Neuronal stem cell (in vitro differentiated cells): ENCODE data around the gene NXPH2.

ENCODE experiments used
- DNase-seq: peaks from one replicate; pipeline ENCODE4 v3.0.0-alpha.2; 2013; ENCODE audit warnings: low spot score
- H2AFZ ChIP-seq: one replicate; pipeline ENCODE4 v1.6.1; 2013; ENCODE audit warnings: mild to moderate bottlenecking, low read length, inconsistent platforms
- H2AK5ac ChIP-seq: 2 replicates; pipeline ENCODE4 v1.6.1; 2013; ENCODE audit warnings: low read depth, mild to moderate bottlenecking, inconsistent platforms, low read length, moderate library complexity, mixed read lengths
- H2BK120ac ChIP-seq: 2 replicates; pipeline ENCODE4 v1.6.1; 2013; ENCODE audit warnings: low read depth, mild to moderate bottlenecking, inconsistent platforms, low read length, moderate library complexity, mixed read lengths
- H2BK12ac ChIP-seq: one replicate; pipeline ENCODE4 v1.6.1; 2013; ENCODE audit warnings: low read length, inconsistent platforms
- H2BK15ac ChIP-seq: 2 replicates; pipeline ENCODE4 v1.6.1; 2013; ENCODE audit warnings: mild to moderate bottlenecking, low read length, inconsistent platforms, mixed read lengths
- H2BK5ac ChIP-seq: one replicate; pipeline ENCODE4 v1.6.1; 2013; ENCODE audit warnings: inconsistent platforms, mild to moderate bottlenecking, low read length, moderate library complexity
- H3K14ac ChIP-seq: one replicate; pipeline ENCODE4 v1.6.1; 2013; ENCODE audit warnings: low read length, inconsistent platforms
- H3K18ac ChIP-seq: 2 replicates; pipeline ENCODE4 v1.6.1; 2013; ENCODE audit warnings: low read length, inconsistent platforms
- H3K23ac ChIP-seq: 2 replicates; pipeline ENCODE4 v1.6.1; 2013; ENCODE audit warnings: low read depth, mild to moderate bottlenecking, mixed read lengths, low read length, inconsistent platforms; ENCODE audit not compliant: poor library complexity
- H3K27ac ChIP-seq: replicated peaks from 3 replicates; pipeline ENCODE4 v1.5.1; 2013; ENCODE audit warnings: low read length, inconsistent platforms
- H3K27me3 ChIP-seq, 3 experiments: 2 replicates each; pipeline ENCODE4 v1.6.1; 2013; ENCODE audit warnings: low read length in 3 of 3, mild to moderate bottlenecking in 2 of 3, inconsistent platforms in 1 of 3, low read depth in 1 of 3, mixed read lengths in 1 of 3, moderate library complexity in 1 of 3; ENCODE audit not compliant: control insufficient read depth in 3 of 3, insufficient read depth in 3 of 3
- H3K36me3 ChIP-seq, 2 donors: replicated peaks in 1 of 2; 2 replicates each; pipeline ENCODE4 v1.6.1; 2013; ENCODE audit warnings: low read length in 2 of 2; ENCODE audit not compliant: control insufficient read depth in 2 of 2, insufficient read depth in 2 of 2
- H3K4ac ChIP-seq: 2 replicates; pipeline ENCODE4 v1.6.1; 2013; ENCODE audit warnings: inconsistent platforms, mild to moderate bottlenecking, low read length, moderate library complexity
- H3K4me1 ChIP-seq, 2 donors: 1 replicate in 1 of 2; 2 replicates in 1 of 2; pipeline ENCODE4 v1.6.1; 2013; ENCODE audit warnings: low read length in 2 of 2, low read depth in 1 of 2; ENCODE audit not compliant: control insufficient read depth in 2 of 2, insufficient read depth in 1 of 2
- H3K4me2 ChIP-seq: one replicate; pipeline ENCODE4 v1.6.1; 2013; ENCODE audit warnings: mild to moderate bottlenecking, low read length, inconsistent platforms; ENCODE audit not compliant: insufficient read depth, poor library complexity, severe bottlenecking
- H3K4me3 ChIP-seq, 2 donors: 2 replicates each; pipeline ENCODE4 v1.5.1; 2013; ENCODE audit warnings: low read length in 2 of 2, mild to moderate bottlenecking in 2 of 2, inconsistent platforms in 1 of 2, moderate library complexity in 1 of 2
- H3K79me1 ChIP-seq: one replicate; pipeline ENCODE4 v1.6.1; 2013; ENCODE audit warnings: low read depth, mild to moderate bottlenecking, inconsistent platforms, low read length, moderate library complexity
- H3K9ac ChIP-seq: one replicate; pipeline ENCODE4 v1.6.1; 2013; ENCODE audit warnings: mild to moderate bottlenecking, low read depth, low read length, inconsistent platforms; ENCODE audit not compliant: poor library complexity
- H3K9me3 ChIP-seq, 2 donors: replicated peaks in 1 of 2; 2 replicates each; pipeline versions ENCODE3 to v1.6.1; 2013; ENCODE audit warnings: low read length in 2 of 2, mild to moderate bottlenecking in 2 of 2, inconsistent platforms in 1 of 2, low read depth in 1 of 2, mixed read lengths in 1 of 2, moderate library complexity in 1 of 2; ENCODE audit not compliant: control insufficient read depth in 2 of 2, insufficient read depth in 1 of 2
- H4K8ac ChIP-seq: one replicate; pipeline ENCODE4 v1.6.1; 2013; ENCODE audit warnings: low read depth, mild to moderate bottlenecking, inconsistent platforms, low read length, moderate library complexity
- H4K91ac ChIP-seq: one replicate; pipeline ENCODE4 v1.6.1; 2013; ENCODE audit warnings: low read length, low read depth, mild to moderate bottlenecking, inconsistent platforms; ENCODE audit not compliant: poor library complexity
- WGBS, 2 donors: extraction: QIAGEN DNeasy Blood & Tissue Kit; methylation state at CpG; one replicate each; pipeline ENCODE4 v1.1.7; 2013; ENCODE audit warnings: missing lambda C conversion rate in 2 of 2, mixed read lengths in 1 of 2; ENCODE audit not compliant: insufficient read length in 2 of 2, insufficient replicate concordance in 1 of 2; ENCODE audit errors: extremely low coverage in 2 of 2; 5-methylcytosine and 5-hydroxymethylcytosine counted together

Gene NXPH2

GRCh38 chr2:138732651-138733050 is 47.5 kb downstream of the NXPH2 start:
- no peak for DNase-seq
- Histone ChIP-seq H3K79me1 (peaks cover 3% of the 10 kb centered on the region), H2BK120ac (no peak overlapping the region), H2AK5ac (no peak overlapping the region), H3K27ac (no peak overlapping the region), H4K91ac (no peak overlapping the region), H3K14ac (no peak overlapping the region), H3K4me1 (no peaks in the 10 kb centered on the region), H3K18ac (no peak overlapping the region), H3K4ac (no peak overlapping the region), H3K4me3 (no peak overlapping the region), H3K27me3 (no peaks in the 10 kb centered on the region), H2BK12ac (no peak overlapping the region), H3K9me3 (peaks cover 2% of the 10 kb centered on the region in 2 donors), H3K23ac (no peak overlapping the region), H3K36me3 (no peaks in the 10 kb centered on the region), H4K8ac (no peak overlapping the region), H3K4me2 (no peak overlapping the region), H3K9ac (no peak overlapping the region), H2AFZ (no peak overlapping the region), H2BK15ac (no peak overlapping the region), H2BK5ac (no peak overlapping the region)
- WGBS, 2 donors = no CpG with 5 or more reads among the region's 1 CpG

DNA sequence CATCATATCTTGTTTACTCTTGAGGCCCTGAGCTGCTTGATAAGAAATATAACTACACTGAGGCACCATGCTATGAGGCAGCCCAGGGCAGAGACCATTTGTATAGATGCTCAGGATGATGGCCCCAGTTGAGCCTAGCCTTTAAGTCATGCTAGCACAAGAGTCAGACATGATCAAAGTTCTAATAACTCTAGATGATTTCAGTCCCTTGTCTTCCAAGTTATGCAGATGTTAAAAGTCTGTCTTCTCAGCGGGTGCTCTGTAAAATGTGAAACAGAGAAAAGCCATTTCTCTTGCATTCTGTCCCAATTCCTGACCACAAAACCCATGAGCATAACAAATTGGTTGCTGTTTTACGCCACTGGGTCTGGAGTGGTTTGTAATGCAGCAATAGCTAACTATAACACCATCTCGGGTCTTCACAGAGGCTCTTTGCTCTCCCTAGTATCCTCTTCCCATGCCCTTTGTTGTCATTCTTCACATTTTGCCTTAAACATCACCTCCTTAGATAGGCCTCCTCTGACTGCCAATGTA is 49.6 kb downstream of the NXPH2 start:
- Histone ChIP-seq H3K23ac (no peak overlapping the region), H3K4me2 (no peak overlapping the region), H3K36me3 (no peaks in the 10 kb centered on the region), H3K18ac (no peak overlapping the region), H2BK12ac (no peak overlapping the region), H3K27ac (no peak overlapping the region), H3K79me1 (no peaks in the 10 kb centered on the region), H2BK15ac (no peak overlapping the region), H2BK120ac (no peak overlapping the region), H3K27me3 (no peaks in the 10 kb centered on the region), H3K4me3 (no peak overlapping the region), H3K4me1 (no peaks in the 10 kb centered on the region), H3K9ac (no peak overlapping the region), H3K4ac (no peak overlapping the region), H3K14ac (no peak overlapping the region), H2BK5ac (no peak overlapping the region), H3K9me3 (no peaks in the 10 kb centered on the region), H2AK5ac (no peak overlapping the region), H4K8ac (no peak overlapping the region), H4K91ac (no peak overlapping the region), H2AFZ (no peak overlapping the region)
- DNase-seq = no peak
- WGBS, 2 donors = no CpG with 5 or more reads among the region's 3 CpGs

GRCh38 chr2:138727956-138728355 is 52.2 kb downstream of the NXPH2 start:
- no peak overlapping the region for H3K23ac ChIP-seq
- H3K36me3 ChIP-seq = no peaks in the 10 kb centered on the region
- no peaks in the 10 kb centered on the region for H3K27me3 ChIP-seq
- no peak overlapping the region for H4K91ac ChIP-seq
- H3K9ac ChIP-seq = no peak overlapping the region
- no peak overlapping the region for H2AK5ac ChIP-seq
- H3K9me3 ChIP-seq = no peaks in the 10 kb centered on the region
- no peak overlapping the region for H3K4me2 ChIP-seq
- no peak overlapping the region for H3K4ac ChIP-seq
- H3K4me1 ChIP-seq = peaks cover 8 to 9% of the 10 kb centered on the region in 2 donors
- H3K14ac ChIP-seq = no peak overlapping the region
- no peaks in the 10 kb centered on the region for H3K79me1 ChIP-seq
- no peak overlapping the region for H3K27ac ChIP-seq
- no peak overlapping the region for H4K8ac ChIP-seq
- no peak overlapping the region for H3K4me3 ChIP-seq
- DNase-seq = no peak
- H2BK120ac ChIP-seq = no peak overlapping the region
- no peak overlapping the region for H2BK15ac ChIP-seq
- no CpG with 5 or more reads among the region's 1 CpG for WGBS, 2 donors
- no peak overlapping the region for H3K18ac ChIP-seq
- H2AFZ ChIP-seq = no peak overlapping the region
- no peak overlapping the region for H2BK12ac ChIP-seq
- no peak overlapping the region for H2BK5ac ChIP-seq

DNA sequence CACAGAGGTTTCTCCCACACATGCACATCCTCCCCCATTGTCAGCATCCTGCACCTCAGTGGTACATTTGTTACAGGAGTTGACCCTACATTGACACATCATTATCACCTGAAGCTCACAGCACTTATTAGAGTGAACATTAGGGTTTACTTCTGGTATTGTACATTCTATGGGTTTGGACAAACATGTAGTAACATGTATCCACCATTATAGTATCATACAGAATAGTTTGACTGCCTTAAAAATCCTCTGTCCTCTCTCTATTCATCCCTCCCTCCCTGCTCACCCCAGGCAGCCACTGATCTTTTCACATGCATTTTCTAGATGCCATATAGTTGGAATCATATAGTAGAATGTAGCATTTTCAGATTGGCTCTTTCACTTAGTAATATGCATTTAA is 53.5 kb downstream of the NXPH2 start:
- Histone ChIP-seq H4K91ac (no peak overlapping the region), H3K9me3 (no peaks in the 10 kb centered on the region), H2BK15ac (no peak overlapping the region), H3K4ac (no peak overlapping the region), H3K4me3 (no peak overlapping the region), H3K27ac (no peak overlapping the region), H3K9ac (no peak overlapping the region), H3K4me2 (no peak overlapping the region), H3K23ac (no peak overlapping the region), H3K79me1 (no peaks in the 10 kb centered on the region), H2BK5ac (no peak overlapping the region), H3K27me3 (no peaks in the 10 kb centered on the region), H2BK120ac (no peak overlapping the region), H3K4me1 (peaks cover 8 to 9% of the 10 kb centered on the region in 2 donors), H4K8ac (no peak overlapping the region), H3K36me3 (no peaks in the 10 kb centered on the region), H2AFZ (no peak overlapping the region), H3K18ac (no peak overlapping the region), H2BK12ac (no peak overlapping the region), H3K14ac (no peak overlapping the region), H2AK5ac (no peak overlapping the region)
- no peak for DNase-seq
